ENCODE data around the gene R3HDM4. TPM values are rescaled to one million over a fixed set of nuclear protein-coding genes. Genes with fewer than 3 reads are reported as not detected.

Gene R3HDM4
- total RNA-seq, 1 experiment from 2014 or later, result 23.0 TPM

DNA sequence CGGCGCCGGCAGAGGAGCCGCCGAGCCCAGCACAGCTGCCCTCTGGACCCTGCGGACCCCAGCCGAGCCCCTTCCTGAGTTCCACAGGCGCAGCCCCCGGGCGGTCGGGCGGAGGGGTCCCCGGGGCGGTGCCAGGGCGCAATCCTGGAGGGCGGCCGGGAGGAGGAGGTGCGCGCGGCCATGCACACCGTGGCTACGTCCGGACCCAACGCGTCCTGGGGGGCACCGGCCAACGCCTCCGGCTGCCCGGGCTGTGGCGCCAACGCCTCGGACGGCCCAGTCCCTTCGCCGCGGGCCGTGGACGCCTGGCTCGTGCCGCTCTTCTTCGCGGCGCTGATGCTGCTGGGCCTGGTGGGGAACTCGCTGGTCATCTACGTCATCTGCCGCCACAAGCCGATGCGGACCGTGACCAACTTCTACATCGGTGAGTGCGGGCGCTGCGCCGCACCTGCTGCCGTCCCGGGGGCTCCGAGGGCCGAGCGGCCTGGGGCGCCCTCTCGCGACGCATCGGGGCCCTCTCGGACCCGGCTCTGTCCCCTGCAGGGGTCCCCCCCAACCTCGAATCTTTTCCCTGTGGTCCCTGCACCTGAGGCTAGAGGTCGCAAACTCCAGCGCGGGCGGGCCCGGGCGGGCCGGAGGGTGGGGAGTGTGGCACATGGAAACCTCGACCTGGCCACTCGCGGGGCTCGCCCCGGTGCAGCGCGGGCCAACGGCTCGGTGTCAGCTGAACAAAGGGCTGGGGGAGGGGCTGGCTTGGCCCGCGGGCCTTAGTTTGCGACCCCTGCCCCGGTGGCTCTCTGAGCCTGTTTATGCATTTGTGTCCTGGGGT is 4.5 kb upstream of the R3HDM4 start, which contains the start of gene KISS1R:
Gene KISS1R, plus strand, starts transcription at position 11 of the 829 bp plus-strand sequence. Its CDS starts 170 bp downstream, at position 181.
- no peak for DNase-seq (ENCODE audit: low spot score)

DNA sequence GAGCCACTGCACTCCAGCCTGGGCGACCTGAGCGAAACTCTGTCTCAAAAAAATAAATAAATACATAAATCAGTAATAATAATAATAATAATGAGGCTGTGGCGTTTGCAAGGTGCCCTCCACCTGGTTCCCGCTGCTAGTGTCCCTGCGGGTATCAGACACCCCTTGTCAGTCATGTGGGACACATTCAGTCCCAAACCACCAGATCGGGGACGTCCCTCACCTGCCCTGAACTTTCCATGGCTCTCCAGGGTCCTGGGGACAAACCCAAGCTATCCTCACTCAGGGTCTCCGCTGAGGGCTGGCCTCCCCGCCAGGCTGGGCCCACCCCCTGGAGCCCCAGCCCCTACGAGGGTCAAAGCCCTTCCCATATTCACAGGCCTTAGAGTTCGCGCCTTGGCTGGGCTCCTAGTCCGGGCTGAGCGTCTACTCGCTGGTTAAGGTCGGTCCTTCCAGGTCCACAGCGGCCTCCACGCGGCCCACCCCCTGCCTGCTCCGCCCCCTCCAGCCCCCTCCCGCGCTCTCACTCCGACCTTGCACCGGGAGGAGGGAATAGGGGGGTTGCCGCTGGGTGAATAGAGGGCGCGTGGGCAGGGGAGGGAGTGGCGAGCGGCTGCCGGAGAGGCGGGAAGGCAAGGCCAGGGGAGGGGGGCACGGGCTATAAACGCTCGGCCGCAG is 3.8 kb upstream of the R3HDM4 start:
- no peak for DNase-seq (ENCODE audit: low spot score)

- DNase-seq (ENCODE audit: low spot score), result no peak
These were observed 589 bp downstream of the R3HDM4 start for GRCh38 chr19:912181-913079.

DNA sequence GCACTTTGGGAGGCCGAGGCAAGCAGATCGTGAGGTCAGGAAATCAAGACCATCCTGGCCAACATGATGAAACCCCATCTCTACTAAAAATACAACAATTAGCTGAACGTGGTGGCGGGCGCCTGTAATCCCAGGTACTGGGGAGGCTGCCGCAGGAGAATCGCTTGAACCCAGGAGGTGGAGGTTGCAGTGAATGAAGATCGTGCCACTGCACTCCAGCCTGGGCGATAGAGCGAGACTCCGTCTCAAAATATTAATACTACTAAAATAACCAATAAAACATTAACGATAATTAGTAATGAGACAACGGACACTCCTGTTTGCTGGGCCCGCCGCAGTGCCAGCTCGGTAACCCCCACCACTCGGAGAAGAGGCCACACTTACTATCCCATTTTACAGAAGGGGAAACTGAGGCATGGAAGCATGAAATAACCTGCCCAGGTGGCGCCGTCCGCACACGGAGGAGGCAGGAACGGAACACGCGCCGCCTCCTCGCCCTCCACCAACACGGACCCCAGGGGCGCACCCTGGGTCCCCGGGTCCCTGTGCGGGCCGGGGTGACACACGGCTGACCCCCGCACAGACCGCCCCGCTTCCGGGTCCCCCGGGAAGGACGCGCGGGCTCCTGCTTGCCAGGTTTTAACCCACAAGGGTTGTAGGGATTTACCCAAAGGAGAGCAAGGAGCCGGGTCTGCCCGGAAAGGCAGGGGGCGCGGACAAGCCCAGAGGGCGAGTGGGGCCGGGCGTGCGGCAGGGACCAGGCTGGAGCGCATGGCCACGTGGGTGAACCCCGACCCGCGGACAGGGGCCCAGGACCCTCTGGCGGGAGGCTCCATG is 1.6 kb downstream of the R3HDM4 start:
- DNase-seq (ENCODE audit: low spot score), result no peak

DNA sequence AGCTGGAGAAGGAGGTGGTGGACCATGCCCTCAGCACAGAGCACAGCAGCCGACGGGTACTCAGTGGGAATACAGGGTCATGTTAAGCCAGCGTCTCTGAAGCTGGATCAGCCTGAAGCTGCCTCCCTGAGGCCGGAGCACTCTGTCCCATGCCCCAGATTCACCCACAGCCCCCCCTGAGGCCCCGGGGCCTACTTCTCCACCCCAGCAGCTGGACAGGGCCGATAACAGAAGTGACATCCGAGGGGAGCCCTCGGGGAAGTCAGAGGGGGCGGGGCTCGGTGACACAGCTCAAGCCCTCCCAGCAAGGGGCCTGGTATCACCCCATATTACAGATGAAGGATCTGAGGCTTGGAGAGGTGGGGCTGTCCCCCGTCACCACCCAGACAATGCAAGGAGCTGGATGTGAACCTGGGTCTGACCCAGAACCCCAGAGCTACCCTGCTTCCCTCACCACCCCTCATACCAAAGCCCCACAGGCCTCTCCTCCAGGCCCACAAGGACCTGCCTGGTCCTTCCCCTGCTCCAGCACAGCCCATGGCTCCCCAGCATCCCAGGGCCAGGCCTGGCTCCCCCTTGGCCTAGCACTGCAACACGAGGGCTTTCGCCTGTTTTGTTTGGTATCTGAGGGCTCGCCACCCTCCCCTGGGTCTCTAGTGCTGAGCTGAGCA is 5.7 kb downstream of the R3HDM4 start:
- DNase-seq (ENCODE audit: low spot score), result no peak

- DNase-seq (ENCODE audit: low spot score), result no peak
These were observed 6.5 kb downstream of the R3HDM4 start for GRCh38 chr19:906480-906879.

GRCh38 chr19:904545-904944 is 8.5 kb downstream of the R3HDM4 start:
- DNase-seq (ENCODE audit: low spot score), result no peak

DNA sequence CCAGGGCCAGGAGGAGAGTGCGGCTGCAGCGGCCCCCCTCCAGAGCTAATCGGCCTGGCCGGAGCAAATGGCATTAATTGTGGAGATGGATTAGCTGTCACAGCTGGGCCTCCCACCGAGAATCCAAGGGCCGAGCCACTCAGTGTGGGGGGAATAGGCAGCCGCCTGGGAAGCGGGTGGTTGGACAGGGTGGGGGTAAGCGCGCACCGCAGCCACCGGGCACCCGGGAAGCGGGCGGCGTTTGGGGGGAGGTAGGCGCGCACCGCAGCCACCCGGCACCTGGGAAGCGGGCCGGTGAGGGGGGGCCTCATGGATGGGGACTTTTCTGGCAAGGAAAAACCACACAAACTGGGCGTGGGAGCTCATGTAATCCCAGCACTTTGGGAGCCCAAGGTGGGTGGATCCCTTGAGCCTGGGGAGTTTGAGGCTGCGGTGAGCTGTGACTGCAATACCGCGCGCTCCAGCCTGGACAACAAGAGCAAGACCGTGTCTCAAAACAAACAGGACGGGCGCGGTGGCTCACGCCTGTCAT is 9.7 kb downstream of the R3HDM4 start:
- DNase-seq (ENCODE audit: low spot score), result peak; percentile 74

GRCh38 chr19:902446-903226 is 10.4 kb downstream of the R3HDM4 start:
- no peak for DNase-seq (ENCODE audit: low spot score)

DNA sequence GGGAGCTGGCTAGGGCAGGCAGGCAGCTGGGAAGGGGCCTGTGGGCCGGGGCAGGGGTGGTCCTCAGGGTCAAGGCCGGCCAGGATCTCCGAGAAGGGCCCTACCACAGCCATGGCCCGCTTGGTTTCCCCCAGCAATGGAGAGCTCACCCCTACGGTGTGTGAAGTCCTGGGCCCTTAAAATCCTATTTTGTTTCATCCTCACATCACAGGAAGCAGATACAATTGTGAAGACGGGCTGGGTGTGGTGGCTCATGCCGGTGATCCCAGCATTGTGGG is 11.0 kb downstream of the R3HDM4 start:
- DNase-seq (ENCODE audit: low spot score), result no peak

GRCh38 chr19:901216-902092 is 11.6 kb downstream of the R3HDM4 start:
- no peak for DNase-seq (ENCODE audit: low spot score)

DNA sequence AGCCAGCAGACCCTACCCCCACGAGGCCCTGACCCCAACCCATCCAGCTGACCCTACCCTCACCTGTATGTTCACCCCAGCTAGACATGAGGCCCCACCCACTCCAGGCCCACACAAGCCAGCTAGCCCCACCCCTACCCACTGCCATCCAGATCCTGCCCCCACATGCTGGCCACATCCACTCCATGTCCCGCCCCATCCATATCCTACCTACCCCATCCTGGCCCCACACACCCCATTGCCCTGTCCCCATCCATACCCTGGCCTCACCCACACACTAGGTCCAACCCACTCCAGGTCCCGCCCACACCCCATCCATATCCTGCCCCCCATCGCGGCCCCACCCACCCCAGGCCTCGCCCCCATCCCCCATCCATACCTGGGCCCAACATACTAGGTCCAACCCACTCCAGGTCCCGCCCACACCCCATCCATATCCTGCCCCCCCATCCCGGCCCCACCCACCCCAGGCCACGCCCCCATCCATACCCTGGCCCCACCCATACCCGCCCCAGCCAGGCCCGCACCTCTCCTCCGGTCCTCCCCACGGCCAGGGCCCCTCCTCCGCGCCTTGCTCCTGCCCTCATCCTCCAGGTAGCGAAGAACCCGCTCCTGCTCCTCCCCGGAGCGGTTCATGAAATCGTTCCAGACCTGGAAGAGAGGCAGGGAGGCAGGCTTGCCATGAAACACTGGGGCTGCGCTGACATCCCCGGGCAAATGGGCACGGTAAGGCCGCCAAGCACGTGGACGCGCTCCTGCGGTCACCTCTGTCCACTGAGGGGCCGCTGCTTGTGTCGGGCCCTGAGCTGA is 12.5 kb downstream of the R3HDM4 start:
- peak; percentile 40 for DNase-seq (ENCODE audit: low spot score)

DNA sequence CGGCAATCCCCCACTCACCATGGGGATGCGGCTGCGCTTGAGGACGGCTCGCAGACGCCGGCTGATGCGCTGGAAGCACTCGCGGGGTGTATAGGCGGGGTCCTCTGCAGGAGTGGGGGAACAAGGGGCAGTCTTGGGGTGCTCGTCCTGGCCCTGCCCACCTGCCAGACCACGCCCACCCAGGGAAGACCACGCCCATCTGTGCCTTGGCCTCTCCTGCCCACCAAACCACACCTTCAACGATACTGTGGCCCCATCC is 13.0 kb downstream of the R3HDM4 start:
- no peak for DNase-seq (ENCODE audit: low spot score)

GRCh38 chr19:899336-900042 is 13.5 kb downstream of the R3HDM4 start:
- no peak for DNase-seq (ENCODE audit: low spot score)

GRCh38 chr19:898663-899062 is 14.4 kb downstream of the R3HDM4 start:
- DNase-seq (ENCODE audit: low spot score), result no peak

GRCh38 chr19:897442-898039 is 15.5 kb downstream of the R3HDM4 start:
- no peak for DNase-seq (ENCODE audit: low spot score)

- no peak for DNase-seq (ENCODE audit: low spot score)
These were observed 16.0 kb downstream of the R3HDM4 start for GRCh38 chr19:896999-897398.

All from A172 (cell line).